Common myeloid progenitor, CD34-positive (primary cell): ENCODE data around the gene MPDZ.

Experiments used
- CTCF ChIA-PET: fragments of 350-600 bp; sonication (Branson Sonifier 250); formaldehyde crosslinking; loops from one replicate; lab custom pipeline; 2021; ENCODE audit warnings: antibody characterized with exemption; lab: Charles Lee
- POLR2A ChIA-PET: fragments of 350-600 bp; sonication (Branson Sonifier 250); formaldehyde crosslinking; loops from one replicate; lab custom pipeline; 2021; ENCODE audit warnings: antibody characterized with exemption; lab: Charles Lee
- DNase-seq, 3 donors: peaks; one replicate each; pipeline versions ENCODE4 v3.0.0 to v3.0.0-alpha.2; 2013
- H3K27ac ChIP-seq, 2 experiments: 1 replicate in 1 of 2; 2 replicates in 1 of 2; pipeline ENCODE4 v1.7.0; 2013; ENCODE audit warnings: inconsistent platforms in 2 of 2, low read length in 2 of 2, mild to moderate bottlenecking in 2 of 2, low read depth in 1 of 2, moderate library complexity in 1 of 2; ENCODE audit not compliant: severe bottlenecking in 2 of 2, insufficient read depth in 1 of 2, poor library complexity in 1 of 2
- H3K27me3 ChIP-seq, 5 experiments: replicated peaks in 2 of 5; 1 replicate in 3 of 5; 2 replicates in 2 of 5; pipeline versions ENCODE4 v1.6.1 to v1.7.0; 2013; ENCODE audit warnings: low read length in 4 of 5, mild to moderate bottlenecking in 2 of 5, moderate library complexity in 2 of 5, inconsistent platforms in 1 of 5; ENCODE audit not compliant: insufficient read depth in 5 of 5, control insufficient read depth in 4 of 5
- H3K36me3 ChIP-seq, 4 experiments: 1 replicate in 2 of 4; 2 replicates in 2 of 4; pipeline versions ENCODE4 v1.6.1 to v1.7.0; 2013; ENCODE audit warnings: low read length in 3 of 4, control low read depth in 1 of 4, mild to moderate bottlenecking in 1 of 4; ENCODE audit not compliant: control insufficient read depth in 4 of 4, insufficient read depth in 4 of 4
- H3K4me1 ChIP-seq, 4 experiments: 1 replicate in 3 of 4; 2 replicates in 1 of 4; pipeline versions ENCODE4 v1.6.1 to v1.7.1; 2013; ENCODE audit warnings: low read length in 3 of 4, mild to moderate bottlenecking in 3 of 4, control low read depth in 1 of 4, inconsistent platforms in 1 of 4, moderate library complexity in 1 of 4; ENCODE audit not compliant: control insufficient read depth in 4 of 4, insufficient read depth in 4 of 4; ENCODE audit errors: control extremely low read depth in 1 of 4
- H3K4me3 ChIP-seq, 7 experiments: 1 replicate in 4 of 7; 2 replicates in 3 of 7; pipeline versions ENCODE4 v1.5.1 to v1.7.0; 2013; ENCODE audit warnings: mild to moderate bottlenecking in 7 of 7, low read length in 6 of 7, moderate library complexity in 6 of 7, inconsistent platforms in 2 of 7, low read depth in 2 of 7, control low read depth in 1 of 7; ENCODE audit not compliant: insufficient read depth in 4 of 7, control insufficient read depth in 1 of 7; ENCODE audit errors: extremely low read depth in 1 of 7
- H3K9me3 ChIP-seq, 5 experiments: 1 replicate in 4 of 5; 2 replicates in 1 of 5; pipeline versions ENCODE4 v1.6.1 to v1.7.1; 2013; ENCODE audit warnings: low read length in 4 of 5, mild to moderate bottlenecking in 2 of 5, inconsistent platforms in 1 of 5, low read depth in 1 of 5, moderate library complexity in 1 of 5; ENCODE audit not compliant: control insufficient read depth in 4 of 5, insufficient read depth in 2 of 5; ENCODE audit errors: control extremely low read depth in 1 of 5
- WGBS: methylation state at CpG from one replicate; pipeline ENCODE4 v1.1.5; 2013; ENCODE audit not compliant: insufficient coverage; 5-methylcytosine and 5-hydroxymethylcytosine counted together

The MPDZ gene

DNA sequence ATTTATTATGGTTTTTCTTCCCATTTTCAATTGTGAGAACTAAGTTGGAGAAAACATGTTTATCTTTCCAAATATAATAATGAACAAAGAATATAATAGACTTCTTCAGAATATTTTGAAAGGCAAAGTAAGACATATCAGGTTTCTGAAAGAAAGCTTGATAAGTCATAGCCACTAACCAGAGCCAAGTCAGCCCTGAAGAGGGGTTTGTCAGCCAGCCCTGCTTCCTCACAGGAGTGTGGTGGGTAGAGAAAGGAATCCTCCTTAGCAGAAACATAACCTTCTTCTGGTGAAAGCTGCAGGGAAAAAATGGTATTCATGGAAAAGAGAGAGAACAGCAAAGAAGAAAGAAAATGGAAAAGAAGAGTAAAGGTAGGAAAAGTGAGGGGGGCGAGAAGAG lies 93.4 kb downstream of the MPDZ start:
- no peaks in the 10 kb centered on the region for H3K4me1 ChIP-seq
- no peak for DNase-seq
- WGBS, result no CpG with 5 or more reads among the region's 1 CpG
- no peaks in the 10 kb centered on the region for H3K27me3 ChIP-seq
- ChIA-PET POLR2A (no interaction called here), CTCF (no interaction called here)
- H3K36me3 ChIP-seq, result peaks cover 3 to 6% (median 4%) of the 10 kb centered on the region in 4 experiments
- H3K27ac ChIP-seq, result no peak overlapping the region
- no peak overlapping the region for H3K4me3 ChIP-seq
- H3K9me3 ChIP-seq, result no peaks in the 10 kb centered on the region

DNA sequence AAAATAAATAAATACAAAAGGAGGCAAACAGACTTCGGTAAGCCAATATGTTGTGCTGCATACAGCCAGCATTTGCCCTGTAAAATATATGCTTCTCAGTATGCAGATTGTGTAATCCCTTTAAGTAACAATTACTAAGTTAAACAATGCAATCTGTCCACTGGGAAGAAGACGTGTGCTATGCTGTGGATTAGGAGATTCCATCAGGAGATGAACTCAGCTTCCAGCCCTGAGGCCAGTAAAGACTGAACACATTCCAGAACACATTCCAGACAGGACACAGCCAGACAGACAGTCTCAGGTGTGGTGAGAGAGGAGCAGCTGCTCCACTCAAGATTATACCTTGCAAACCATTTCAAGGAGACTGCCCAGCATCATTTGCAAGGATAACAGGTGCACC lies 97.8 kb downstream of the MPDZ start:
- H3K27ac ChIP-seq, result no peak overlapping the region
- H3K36me3 ChIP-seq, result peaks cover 0 to 4% (median 0%) of the 10 kb centered on the region in 4 experiments
- H3K27me3 ChIP-seq, result no peaks in the 10 kb centered on the region
- no peaks in the 10 kb centered on the region for H3K9me3 ChIP-seq
- ChIA-PET CTCF (no interaction called here), POLR2A (no interaction called here)
- no CpG with 5 or more reads among the region's 2 CpGs for WGBS
- DNase-seq, result no peak
- H3K4me1 ChIP-seq, result no peaks in the 10 kb centered on the region
- no peak overlapping the region for H3K4me3 ChIP-seq

DNA sequence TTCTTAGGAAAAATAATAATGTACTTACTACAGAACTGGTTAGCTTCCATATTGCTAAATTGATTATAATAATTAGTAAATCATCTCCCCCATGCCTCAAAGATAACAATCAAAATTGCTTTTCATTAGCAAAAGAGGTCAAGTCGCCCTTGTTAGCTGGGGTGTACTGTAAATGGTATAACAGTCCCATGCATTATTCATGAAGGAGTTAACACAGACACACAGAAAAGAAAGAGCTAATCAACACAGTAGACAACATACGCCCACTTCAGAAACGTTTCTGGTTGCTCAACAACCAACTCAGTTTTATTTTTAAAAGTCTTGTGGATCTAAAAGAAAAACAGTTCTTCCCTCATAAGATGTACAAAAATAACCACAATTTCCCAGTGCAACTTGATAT lies 100.2 kb downstream of the MPDZ start:
- WGBS, result no CpG with 5 or more reads among the region's 3 CpGs
- no peak for DNase-seq
- CTCF ChIA-PET, result no interaction called here
- H3K36me3 ChIP-seq, result peaks cover 0 to 12% (median 0%) of the 10 kb centered on the region in 4 experiments
- no peaks in the 10 kb centered on the region for H3K4me1 ChIP-seq
- no peak overlapping the region for H3K27ac ChIP-seq
- no peaks in the 10 kb centered on the region for H3K27me3 ChIP-seq
- H3K9me3 ChIP-seq, result no peaks in the 10 kb centered on the region
- no peak overlapping the region for H3K4me3 ChIP-seq
- POLR2A ChIA-PET, result no interaction called here

DNA sequence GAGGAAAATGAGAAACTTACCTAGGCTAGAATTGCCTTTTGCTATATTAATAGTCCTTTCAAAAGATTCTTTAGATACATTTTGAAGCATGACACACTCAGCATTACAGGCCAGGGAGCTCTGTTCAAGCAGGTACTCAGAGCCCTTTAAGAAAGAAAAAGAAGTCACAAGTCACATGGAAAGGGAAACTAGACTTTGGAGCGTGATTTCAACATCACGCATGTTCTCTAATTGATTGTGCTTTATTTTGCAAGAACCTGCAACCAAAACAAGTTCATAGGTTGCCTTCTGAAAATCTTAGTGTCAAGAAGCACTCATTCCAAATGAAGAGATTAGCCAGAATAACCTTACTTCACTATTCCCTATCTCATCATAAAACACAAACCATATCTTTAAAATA lies 103.8 kb downstream of the MPDZ start:
- Histone ChIP-seq H3K27ac (no peak overlapping the region), H3K4me1 (no peaks in the 10 kb centered on the region), H3K27me3 (no peaks in the 10 kb centered on the region), H3K4me3 (no peak overlapping the region), H3K36me3 (peaks cover 0 to 9% (median 0%) of the 10 kb centered on the region in 4 experiments), H3K9me3 (no peaks in the 10 kb centered on the region)
- no peak for DNase-seq
- 100% methylated on average over 2 of the region's 2 CpGs for WGBS
- CTCF ChIA-PET, result no interaction called here
- POLR2A ChIA-PET, result no interaction called here

DNA sequence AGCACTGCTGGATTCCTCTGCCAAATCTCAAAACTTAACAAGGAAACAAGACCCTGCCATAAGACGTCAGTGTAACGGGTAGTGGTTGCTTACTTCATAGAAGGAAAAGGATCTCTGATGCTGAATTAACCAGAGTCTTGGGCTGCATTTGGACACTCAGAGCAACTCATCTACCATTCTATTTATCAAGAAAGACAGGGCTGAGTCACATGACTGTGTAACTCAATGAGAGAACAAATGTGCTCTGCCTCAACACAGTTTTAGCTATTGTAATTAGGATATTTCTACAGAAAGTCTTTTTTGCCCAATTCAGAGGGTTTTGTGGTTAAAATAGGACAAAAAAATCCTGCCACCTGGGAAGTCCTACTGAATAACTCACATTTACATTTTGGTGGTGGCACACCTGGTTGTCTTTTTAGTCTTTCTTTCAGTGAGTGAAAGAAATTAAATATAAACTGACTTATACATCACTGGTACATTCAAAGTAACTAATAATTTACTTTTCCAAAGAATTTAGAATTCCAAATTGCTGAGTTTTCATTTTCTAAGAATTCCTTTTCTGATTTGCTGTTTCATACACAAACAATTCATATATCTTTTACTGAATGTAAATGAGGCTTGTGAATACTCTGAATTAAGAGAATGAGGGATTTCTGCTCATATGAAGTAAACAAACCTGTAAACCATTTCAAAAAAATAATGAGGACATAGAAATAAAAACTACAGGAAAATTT lies 104.4 kb downstream of the MPDZ start:
- Histone ChIP-seq H3K27me3 (no peaks in the 10 kb centered on the region), H3K4me3 (no peak overlapping the region), H3K4me1 (no peaks in the 10 kb centered on the region), H3K9me3 (no peaks in the 10 kb centered on the region), H3K36me3 (peaks cover 0 to 9% (median 0%) of the 10 kb centered on the region in 4 experiments), H3K27ac (no peak overlapping the region)
- WGBS, result 100% methylated on average over 2 of the region's 2 CpGs
- CTCF ChIA-PET, result no interaction called here
- POLR2A ChIA-PET, result no interaction called here
- no peak for DNase-seq

DNA sequence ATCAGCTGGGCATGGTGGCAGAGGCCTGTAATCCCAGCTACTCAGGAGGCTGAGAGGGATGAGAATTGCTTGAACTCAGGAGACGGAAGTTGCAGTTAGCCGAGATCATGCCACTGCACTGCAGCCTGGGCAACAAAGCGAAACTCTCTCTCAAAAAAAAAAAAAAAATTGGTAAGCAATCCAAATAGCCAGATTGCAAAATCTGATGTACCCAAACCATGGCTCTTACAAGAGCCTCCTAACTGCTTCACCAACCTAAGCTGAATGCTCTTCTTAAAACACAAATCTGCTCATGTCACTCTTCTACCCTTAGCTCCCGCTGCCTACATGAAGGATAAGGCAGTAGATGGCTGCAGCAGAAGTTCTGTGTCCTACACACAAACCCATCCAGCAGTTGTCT lies 105.9 kb downstream of the MPDZ start:
- ChIA-PET CTCF (interaction anchor here (0.6 to 1.0 kb wide), 2 partner anchors 9 to 519 kb away, joined by 3 to 4 read pairs; no protein-coding TSS in a partner anchor), POLR2A (no interaction called here)
- WGBS, result 97% methylated on average over 4 of the region's 4 CpGs
- Histone ChIP-seq H3K27ac (no peak overlapping the region), H3K9me3 (no peaks in the 10 kb centered on the region), H3K4me1 (no peaks in the 10 kb centered on the region), H3K4me3 (no peak overlapping the region), H3K27me3 (no peaks in the 10 kb centered on the region), H3K36me3 (peaks cover 0 to 9% (median 0%) of the 10 kb centered on the region in 4 experiments)
- no peak for DNase-seq

DNA sequence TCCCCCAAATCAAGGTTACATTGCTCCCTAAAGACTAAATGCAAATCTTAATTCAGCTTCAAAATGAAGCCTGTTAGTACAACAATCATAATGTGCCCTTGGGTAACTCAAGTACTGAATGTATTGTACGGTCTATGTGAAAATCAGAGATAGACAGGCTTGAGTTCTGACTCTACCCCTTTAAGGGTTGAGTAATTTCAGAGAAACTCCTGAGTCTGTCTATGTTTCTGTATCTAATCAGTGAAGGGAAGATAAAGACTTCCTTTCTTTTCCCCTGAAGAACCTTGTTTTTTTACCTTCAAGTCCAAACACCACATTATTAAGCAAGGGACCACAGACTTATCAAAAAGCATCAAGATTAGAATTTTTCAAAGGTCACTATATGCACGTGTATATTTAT lies 108.2 kb downstream of the MPDZ start:
- DNase-seq, result no peak
- POLR2A ChIA-PET, result no interaction called here
- WGBS, result 100% methylated on average over 1 of the region's 2 CpGs
- Histone ChIP-seq H3K4me3 (no peak overlapping the region), H3K9me3 (no peaks in the 10 kb centered on the region), H3K36me3 (peaks cover 0 to 13% (median 0%) of the 10 kb centered on the region in 4 experiments), H3K27me3 (no peaks in the 10 kb centered on the region), H3K27ac (no peak overlapping the region), H3K4me1 (no peaks in the 10 kb centered on the region)
- CTCF ChIA-PET, result no interaction called here
